Suprapubic skin (tissue), 3 donors: ENCODE results near the gene PIK3IP1.

Experiments
- CTCF ChIP-seq, 2 donors: fragments of 200-600 bp in 1 of 2; fragments of 450-650 bp in 1 of 2; sonication (generic) in 1 of 2; IDR thresholded peaks; one replicate each; pipeline ENCODE4 v1.5.1; 2016 to 2019; ENCODE audit warnings: antibody characterized with exemption in 2 of 2, mild to moderate bottlenecking in 1 of 2, moderate library complexity in 1 of 2
- POLR2A ChIP-seq, 2 donors: fragments of 450-650 bp; IDR thresholded peaks; one replicate each; pipeline ENCODE4 v1.6.1; 2017; ENCODE audit warnings: antibody characterized with exemption in 2 of 2, mild to moderate bottlenecking in 2 of 2, moderate library complexity in 2 of 2

GRCh38 chr22:31302537-31302936 lies 10.2 kb upstream of the PIK3IP1 start:
- TF ChIP-seq CTCF (IDR thresholded peaks at IDR 0.05) (no peak), POLR2A (IDR thresholded peaks at IDR 0.05) (no peak)
